ENCODE measurements around the gene TP53.

GRCh38 chr17:7677388-7678067 is 9.8 kb downstream of the TP53 start:
- no peak for TF ChIP-seq CTCF (IDR thresholded peaks at IDR 0.05; ENCODE audit: insufficient read depth, low read length)
- TF ChIP-seq REST (IDR thresholded peaks at IDR 0.05; ENCODE audit: insufficient replicate concordance, low read depth), result no peak
- no peak for TF ChIP-seq POLR2AphosphoS5 (IDR thresholded peaks at IDR 0.05; ENCODE audit: low read depth)
- TF ChIP-seq GABPA (IDR thresholded peaks at IDR 0.05; ENCODE audit: low read depth), result no peak
